Erythroblast (primary cell): ENCODE measurements around the gene TRIM29.

ENCODE experiments used
- GATA1 ChIP-seq: IDR thresholded peaks from 2 replicates; pipeline ENCODE4 v1.6.1; 2011; ENCODE audit warnings: low read depth, mild to moderate bottlenecking, control low read depth, low read length, moderate library complexity
- POLR2A ChIP-seq: IDR thresholded peaks from 2 replicates; pipeline ENCODE4 v1.6.1; 2011; ENCODE audit warnings: mild to moderate bottlenecking, low read length

GRCh38 chr11:120098503-120099020, 39.4 kb downstream of the TRIM29 start:
- TF ChIP-seq POLR2A (no peak), GATA1 (no peak)
